NCI-H2029 treated with DMSO at 0.1 percent for 48 hours (cell line): ENCODE data around the gene TRIM46.
"Not testable (repeated sequence)": the region's sequence is repeated elsewhere in the genome, so short reads cannot be mapped to it uniquely, and the experiment has no call there.

ENCODE experiments used
- DNase-seq: peaks from one replicate; lab custom pipeline; 2025; lab: John Stamatoyannopoulos, UW

The TRIM46 gene

GRCh38 chr1:155205969-155206593 lies 32.4 kb downstream of the TRIM46 start:
- no peak for DNase-seq

DNA sequence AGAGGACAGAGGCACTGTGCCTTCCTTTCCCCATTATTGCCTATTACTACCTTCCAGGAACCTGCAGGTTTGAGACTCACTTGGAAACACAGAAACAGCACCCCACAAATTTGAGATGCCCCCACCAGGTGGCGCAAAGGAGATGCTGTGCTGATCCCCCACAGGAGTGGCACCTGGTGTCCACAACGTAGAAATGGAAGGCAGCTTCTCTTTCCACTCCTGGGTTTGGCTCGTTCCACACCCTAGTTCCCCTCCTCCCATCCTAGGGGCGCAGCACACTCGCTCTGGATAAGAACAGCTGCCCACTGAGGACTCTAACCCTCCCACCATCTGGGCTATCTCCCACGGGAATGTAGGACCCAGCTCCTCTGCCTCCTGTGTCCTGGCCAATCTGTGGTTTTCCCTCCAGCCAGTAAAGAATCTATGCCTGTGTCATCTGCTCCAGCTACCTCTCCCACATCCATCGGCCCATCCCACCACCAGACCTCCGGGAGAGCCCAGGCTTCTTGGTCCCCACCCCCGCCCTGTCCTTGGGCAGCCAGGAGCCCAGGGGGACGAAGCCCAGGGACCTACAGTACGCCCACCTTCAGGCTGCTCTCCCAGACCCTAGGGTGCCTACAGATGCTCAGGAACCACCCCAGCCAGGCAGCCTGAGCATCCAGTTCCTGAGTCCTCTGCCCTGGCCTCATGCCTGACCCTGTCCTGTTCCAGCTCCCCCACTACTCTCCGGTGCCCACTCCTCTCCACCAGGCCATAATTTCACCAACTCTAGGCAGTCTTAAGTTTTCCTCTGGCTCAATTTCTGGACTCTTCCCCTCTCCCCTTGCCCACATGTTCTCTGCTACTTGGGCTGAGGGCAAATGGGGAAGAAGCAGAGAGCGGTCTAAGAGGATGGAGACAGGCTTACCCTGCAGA lies 33.5 kb downstream of the TRIM46 start:
- DNase-seq: peak; percentile 55

DNA sequence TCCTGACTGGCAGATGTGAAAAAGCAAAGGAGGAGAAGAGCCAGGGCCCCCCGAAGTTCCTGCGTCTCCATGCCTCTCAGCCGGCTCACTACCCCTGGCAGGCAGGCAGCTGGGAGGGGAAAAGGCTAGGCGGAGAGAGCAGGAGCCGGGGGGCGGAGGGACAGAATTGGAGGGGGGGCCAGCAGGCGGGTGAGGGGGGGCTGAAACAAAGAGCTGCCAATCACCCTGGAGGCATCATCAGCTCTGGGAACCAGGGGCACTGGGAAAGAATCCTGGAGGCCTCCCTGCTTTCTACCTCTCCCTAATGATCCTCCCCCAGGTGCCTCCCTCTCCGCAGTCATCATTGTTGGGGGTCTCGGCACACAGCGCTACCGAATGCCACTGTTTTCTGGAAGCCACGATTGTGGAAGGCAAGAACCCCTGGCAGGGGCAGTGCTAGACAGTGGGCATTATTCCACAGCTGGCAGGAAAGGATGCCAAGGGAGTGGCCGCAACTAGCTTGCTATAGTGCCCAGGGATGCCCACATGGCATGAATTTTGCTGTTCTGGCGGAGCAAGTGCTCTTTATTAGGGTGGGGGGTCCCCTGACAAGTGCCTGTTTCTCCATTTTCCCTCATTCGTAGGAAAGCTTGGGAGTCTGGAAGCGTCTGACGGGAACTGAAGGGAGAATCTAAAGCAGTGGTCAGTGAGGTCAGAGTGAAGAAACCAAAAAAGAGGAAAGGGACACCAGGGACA lies 34.3 kb downstream of the TRIM46 start, which contains the start of gene THBS3:
Gene THBS3, minus strand, starts transcription at position 92 of the 735 bp plus-strand sequence. Its CDS starts 21 bp downstream, at position 71.
- DNase-seq: no peak

DNA sequence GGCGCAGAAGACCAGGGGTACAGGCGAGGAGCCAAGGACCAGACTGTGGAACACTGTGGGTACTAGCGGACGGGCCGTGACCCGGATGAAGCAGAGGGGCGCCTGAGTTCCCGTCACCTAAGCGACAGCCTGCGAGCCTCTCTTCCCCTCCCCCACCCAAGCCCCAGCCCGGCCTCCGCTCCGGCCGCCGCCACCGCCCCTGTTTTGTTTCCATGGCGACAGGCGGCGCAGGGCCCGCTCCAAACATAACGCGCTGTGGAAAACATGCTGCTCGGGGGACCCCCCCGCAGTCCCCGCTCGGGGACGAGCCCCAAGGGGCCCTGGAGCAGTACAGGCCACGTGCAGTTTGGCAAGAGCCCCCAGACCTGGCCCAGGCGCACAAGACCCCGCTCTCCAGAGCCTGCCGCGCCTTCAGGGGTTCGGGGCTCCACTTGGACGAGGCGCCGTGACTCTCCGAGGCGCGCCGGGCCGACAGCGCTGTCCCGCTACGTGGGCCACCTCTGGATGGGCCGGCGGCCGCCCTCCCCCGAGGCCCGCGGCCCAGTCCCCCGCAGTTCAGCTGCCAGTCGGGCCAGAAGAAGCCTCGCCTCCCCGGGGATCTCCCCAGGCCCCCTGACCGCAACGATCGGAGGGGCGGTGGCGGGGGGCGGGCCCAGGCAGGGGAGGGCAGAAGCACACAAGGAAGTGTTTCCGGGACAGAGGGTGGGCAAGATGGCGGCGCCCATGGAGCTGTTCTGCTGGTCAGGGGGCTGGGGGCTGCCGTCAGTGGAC lies 35.1 kb downstream of the TRIM46 start, which contains the start of gene MTX1:
Gene MTX1, plus strand, starts transcription at position 155 of the 771 bp plus-strand sequence. Its CDS starts 110 bp downstream, at position 265.
- DNase-seq: no peak

GRCh38 chr1:155209312-155209721 lies 35.7 kb downstream of the TRIM46 start:
- no peak for DNase-seq

DNA sequence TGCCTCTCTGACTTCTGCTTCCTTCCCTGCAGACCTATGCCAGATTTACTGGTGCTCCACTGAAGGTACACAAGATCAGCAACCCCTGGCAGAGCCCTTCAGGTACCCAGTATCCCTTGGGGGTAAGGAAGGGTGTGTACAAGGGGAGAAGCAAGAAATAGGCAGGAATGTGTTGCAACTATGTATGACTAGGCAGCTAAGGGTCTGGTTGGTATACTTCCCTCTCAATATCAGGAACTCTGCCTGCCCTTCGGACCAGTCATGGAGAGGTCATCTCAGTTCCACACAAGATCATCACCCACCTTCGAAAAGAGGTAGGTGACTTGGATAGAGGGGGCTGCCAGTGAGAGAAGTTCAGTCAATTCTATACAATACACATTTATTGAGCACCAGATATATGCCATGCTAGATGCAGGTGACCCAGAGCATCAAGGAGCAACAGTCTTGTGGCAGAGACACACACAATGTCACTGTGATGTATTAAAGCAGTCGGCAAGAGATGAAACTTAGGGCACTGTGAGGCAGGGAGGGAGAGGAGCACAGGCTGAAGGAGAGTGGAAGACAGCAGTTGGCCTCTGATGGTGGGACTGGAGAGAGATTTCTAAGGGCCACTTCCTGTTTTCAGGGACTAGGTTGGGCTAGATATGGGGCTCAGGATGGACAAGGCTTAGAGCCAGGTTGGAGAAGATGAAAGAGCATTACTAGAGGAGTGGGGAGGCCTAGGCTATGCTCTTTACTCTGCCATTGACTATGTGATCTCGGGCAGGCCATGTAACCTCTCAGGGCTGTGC lies 36.9 kb downstream of the TRIM46 start:
- no peak for DNase-seq

DNA sequence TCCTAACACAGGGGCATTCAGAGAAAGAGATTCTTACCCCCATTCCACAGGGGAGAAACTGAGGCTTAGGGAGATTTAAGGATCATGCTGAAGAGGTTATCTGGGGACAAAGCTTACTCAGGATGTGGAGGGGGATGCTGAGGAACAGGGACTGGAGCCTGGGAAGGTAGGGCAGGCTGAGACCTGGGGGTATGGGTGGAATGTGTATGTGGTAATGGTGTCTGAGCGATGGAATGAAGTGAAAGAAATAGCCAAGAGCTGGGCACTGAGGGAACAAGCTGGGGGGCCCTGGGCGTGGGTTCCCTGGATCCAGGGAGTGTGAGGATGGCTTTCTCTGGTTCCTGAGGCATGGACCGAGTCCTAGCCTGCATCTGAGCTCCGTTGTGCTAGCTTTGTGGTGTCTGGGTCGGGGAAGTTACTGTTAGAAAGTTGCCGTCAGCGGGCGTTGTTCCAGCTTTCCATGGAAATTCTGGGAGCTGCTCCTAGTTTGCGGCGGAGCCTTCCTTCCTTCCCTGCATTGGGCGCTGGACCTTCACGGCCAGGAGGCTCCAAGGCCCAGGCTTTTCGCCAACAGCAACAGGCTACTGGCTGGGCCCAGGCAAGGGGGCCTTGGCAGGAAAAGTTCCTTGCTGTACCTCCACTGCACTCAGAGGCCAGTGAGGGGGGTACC lies 37.9 kb downstream of the TRIM46 start:
- not testable (repeated sequence) for DNase-seq

DNA sequence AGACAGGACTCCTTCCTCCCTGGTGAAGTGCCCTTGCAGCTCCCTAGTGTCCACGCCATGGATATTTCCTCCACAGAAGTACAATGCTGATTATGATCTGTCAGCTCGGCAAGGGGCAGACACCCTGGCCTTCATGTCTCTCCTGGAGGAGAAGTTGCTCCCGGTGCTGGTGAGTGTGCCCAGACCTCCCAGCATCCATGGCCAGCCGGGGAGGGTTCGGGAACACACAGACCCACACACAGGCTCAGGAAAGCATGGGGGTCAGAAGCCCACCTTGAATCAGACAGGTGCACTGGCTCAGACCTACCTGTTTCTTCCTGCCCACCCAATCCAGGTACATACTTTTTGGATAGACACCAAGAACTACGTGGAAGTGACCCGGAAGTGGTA lies 38.4 kb downstream of the TRIM46 start:
- not testable (repeated sequence) for DNase-seq

DNA sequence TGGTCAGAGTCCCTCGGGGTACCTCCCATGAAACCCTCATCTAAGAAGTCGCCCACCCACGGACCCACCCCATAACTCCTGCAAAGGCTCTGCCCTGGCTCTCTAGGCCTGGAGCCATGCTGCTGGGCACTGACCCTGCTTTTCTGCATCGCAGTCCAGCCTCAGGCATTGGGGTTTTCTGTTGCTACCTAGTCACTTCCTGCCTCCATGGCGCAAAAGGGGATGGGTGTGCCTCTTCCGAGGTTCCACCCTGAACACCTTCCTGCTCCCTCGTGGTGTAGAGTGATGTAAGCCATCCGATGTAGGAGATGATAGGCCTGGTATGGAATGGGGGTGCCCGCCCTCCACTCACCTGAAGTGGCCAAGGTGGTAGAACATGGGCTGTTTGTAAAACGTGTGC lies 41.1 kb downstream of the TRIM46 start:
- DNase-seq: not testable (repeated sequence)

- DNase-seq: peak; percentile 23
These were observed 45.4 kb downstream of the TRIM46 start for GRCh38 chr1:155218854-155219591.

- no peak for DNase-seq
These were observed 46.0 kb downstream of the TRIM46 start for GRCh38 chr1:155219592-155220031.

DNA sequence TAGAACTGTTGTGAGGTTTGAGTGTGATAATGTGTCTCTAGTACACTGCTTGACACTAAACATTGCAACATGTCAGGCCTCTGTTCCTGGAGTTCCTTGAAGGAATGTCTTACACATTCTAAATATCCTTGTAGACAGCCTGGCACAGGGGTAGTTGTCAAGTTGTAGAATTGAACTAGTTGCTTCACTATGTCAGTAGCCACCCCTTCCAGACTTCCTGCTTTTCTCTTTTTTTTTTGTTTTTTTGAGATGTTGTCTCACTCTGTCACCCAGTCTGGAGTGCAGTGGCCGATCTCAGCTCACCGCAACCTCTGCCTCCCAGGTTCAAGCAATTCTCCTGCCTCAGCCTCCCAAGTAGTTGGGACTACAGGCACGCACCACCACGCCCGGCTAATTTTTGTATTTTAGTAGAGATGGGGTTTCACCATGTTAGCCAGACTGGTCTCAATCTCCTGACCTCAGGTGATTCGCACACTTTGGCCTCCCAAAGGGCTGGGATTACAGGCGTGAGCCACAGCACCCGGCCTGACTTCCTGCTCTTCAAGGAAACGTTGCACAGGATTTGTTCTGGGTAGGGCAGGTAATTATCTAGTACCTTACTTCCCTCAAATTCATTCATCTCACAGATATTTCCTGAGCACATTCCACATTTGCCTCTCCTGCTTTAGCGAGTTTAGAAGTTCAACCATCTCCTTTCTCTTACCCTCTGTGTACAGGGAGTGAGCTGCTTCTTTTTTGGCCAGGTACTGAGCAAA lies 46.7 kb downstream of the TRIM46 start:
- not testable (repeated sequence) for DNase-seq

GRCh38 chr1:155223047-155223446 lies 49.4 kb downstream of the TRIM46 start:
- DNase-seq: no peak

- DNase-seq: not testable (repeated sequence)
These were observed 51.7 kb downstream of the TRIM46 start for GRCh38 chr1:155225404-155225759.

- peak; percentile 34 for DNase-seq
These were observed 52.7 kb downstream of the TRIM46 start for GRCh38 chr1:155226188-155226909.

- DNase-seq: no peak
These were observed 53.2 kb downstream of the TRIM46 start for GRCh38 chr1:155226910-155227260.

- peak; percentile 94 for DNase-seq
These were observed 53.8 kb downstream of the TRIM46 start for GRCh38 chr1:155227261-155228095.
